ENCODE measurements around the gene PRKG1.

The PRKG1 gene

GRCh38 chr10:51097546-51097945 lies 23.3 kb downstream of the PRKG1 start:
- H3K27ac ChIP-seq, result no peak overlapping the region
- no peak for TF ChIP-seq ZFX (IDR thresholded peaks at IDR 0.05; ENCODE audit: borderline replicate concordance)

- no peak overlapping the region for H3K27ac ChIP-seq
- TF ChIP-seq CTCF (IDR thresholded peaks at IDR 0.05), result no peak
- TF ChIP-seq ZFX (IDR thresholded peaks at IDR 0.05; ENCODE audit: borderline replicate concordance), result no peak
Observed at GRCh38 chr10:51100221-51100620, 25.9 kb downstream of the PRKG1 start.

GRCh38 chr10:51103554-51104217 lies 29.4 kb downstream of the PRKG1 start:
- TF ChIP-seq ZFX (IDR thresholded peaks at IDR 0.05; ENCODE audit: borderline replicate concordance) (no peak), CTCF (IDR thresholded peaks at IDR 0.05) (no peak)
- no peak overlapping the region for H3K27ac ChIP-seq

GRCh38 chr10:51106311-51106945 lies 32.1 kb downstream of the PRKG1 start:
- TF ChIP-seq CTCF (IDR thresholded peaks at IDR 0.05), result no peak
- H3K27ac ChIP-seq, result no peak overlapping the region

- no peak for TF ChIP-seq CTCF (IDR thresholded peaks at IDR 0.05)
- no peak for TF ChIP-seq ZFX (IDR thresholded peaks at IDR 0.05; ENCODE audit: borderline replicate concordance)
- no peak overlapping the region for H3K27ac ChIP-seq
Observed at GRCh38 chr10:51108406-51108805, 34.1 kb downstream of the PRKG1 start.

GRCh38 chr10:51109801-51110533 lies 35.7 kb downstream of the PRKG1 start:
- H3K27ac ChIP-seq, result no peak overlapping the region
- TF ChIP-seq ZFX (IDR thresholded peaks at IDR 0.05; ENCODE audit: borderline replicate concordance), result no peak
- no peak for TF ChIP-seq CTCF (IDR thresholded peaks at IDR 0.05)

- H3K27ac ChIP-seq, result no peak overlapping the region
- TF ChIP-seq CTCF (IDR thresholded peaks at IDR 0.05) (no peak), ZFX (IDR thresholded peaks at IDR 0.05; ENCODE audit: borderline replicate concordance) (no peak)
Observed at GRCh38 chr10:51112013-51112412, 37.7 kb downstream of the PRKG1 start.
